Transverse colon (tissue), 3 donors: ENCODE results near the gene UQCC2.

Source experiments
- CTCF ChIP-seq, 5 experiments: fragments of 200-600 bp in 3 of 5; fragments of 450-650 bp in 2 of 5; sonication (generic) in 3 of 5; IDR thresholded peaks; 1 replicate in 2 of 5; 2 replicates in 3 of 5; pipeline ENCODE4 v1.5.1; 2016 to 2017; ENCODE audit warnings: antibody characterized with exemption in 5 of 5, inconsistent platforms in 3 of 5, mild to moderate bottlenecking in 2 of 5, moderate library complexity in 1 of 5
- EP300 ChIP-seq: sonication (generic); formaldehyde crosslinking; IDR thresholded peaks from one replicate; pipeline ENCODE4 v1.6.1; 2017; ENCODE audit warnings: antibody characterized with exemption, low read depth
- POLR2A ChIP-seq: fragments of 450-650 bp; IDR thresholded peaks from one replicate; pipeline ENCODE4 v1.6.1; 2016; ENCODE audit warnings: antibody characterized with exemption, mild to moderate bottlenecking, moderate library complexity

DNA sequence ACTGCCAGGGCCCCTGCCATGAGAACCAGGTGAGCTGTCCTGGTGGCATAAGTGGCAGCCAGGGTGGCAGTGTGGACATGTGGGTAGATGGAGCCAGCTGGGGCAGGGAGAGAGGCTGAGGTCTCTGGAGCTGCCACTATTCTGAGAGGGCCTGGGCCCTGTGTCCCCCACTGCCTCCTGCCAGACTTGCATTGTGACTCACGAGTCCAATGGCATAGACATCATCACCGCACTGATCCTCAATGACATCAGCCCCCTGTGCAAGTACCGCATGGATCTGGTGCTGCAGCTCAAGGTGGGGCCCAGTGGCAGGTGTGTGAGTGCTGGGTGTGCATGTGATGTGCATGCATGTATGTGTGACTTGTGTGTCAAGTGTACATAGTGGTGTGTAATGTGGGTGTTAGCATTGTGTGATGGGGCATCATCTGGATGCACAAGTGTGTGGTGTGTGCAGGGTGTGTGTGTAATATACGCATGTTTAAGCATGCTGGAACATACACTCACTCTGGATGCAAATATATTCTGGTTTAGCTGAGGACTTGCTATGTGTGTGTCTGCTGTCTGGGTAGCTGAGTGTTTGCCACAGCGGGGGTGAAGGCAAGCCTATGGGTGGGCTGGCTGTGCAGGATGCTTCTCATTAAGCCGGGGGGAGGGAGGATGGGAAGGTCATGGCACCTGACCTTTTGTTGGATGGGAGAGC lies 25.1 kb downstream of the UQCC2 start:
- no peak for TF ChIP-seq CTCF (IDR thresholded peaks at IDR 0.05)
- TF ChIP-seq EP300, result no peak
- no peak for TF ChIP-seq POLR2A
